Measurements from ENCODE around the gene APOBEC4.
"Not testable (repeated sequence)": the region's sequence is repeated elsewhere in the genome, so short reads cannot be mapped to it uniquely, and the experiment has no call there.

Gene APOBEC4

GRCh38 chr1:183685112-183685713 lies 32.1 kb upstream of the APOBEC4 start:
- H3K4me1 Mint-ChIP-seq = peaks cover 4% of the 10 kb centered on the region
- no peaks in the 10 kb centered on the region for H3K27me3 Mint-ChIP-seq
- no peak overlapping the region for H3K27ac Mint-ChIP-seq
- no peaks in the 10 kb centered on the region for H3K9me3 Mint-ChIP-seq
- ATAC-seq (peak; percentile 52), DNase-seq (no peak)
- H3K36me3 Mint-ChIP-seq (ENCODE audit: low read depth) = no peaks in the 10 kb centered on the region
- H3K4me3 Mint-ChIP-seq = no peak overlapping the region

- not testable (repeated sequence) for H3K4me3 Mint-ChIP-seq; H3K36me3 Mint-ChIP-seq (ENCODE audit: low read depth); H3K9me3 Mint-ChIP-seq; ATAC-seq; H3K4me1 Mint-ChIP-seq; H3K27ac Mint-ChIP-seq; H3K27me3 Mint-ChIP-seq; DNase-seq
Measured at GRCh38 chr1:183679363-183679762, 26.2 kb upstream of the APOBEC4 start.

- Mint-ChIP-seq H3K27me3 (no peaks in the 10 kb centered on the region), H3K9me3 (no peaks in the 10 kb centered on the region), H3K4me1 (no peaks in the 10 kb centered on the region), H3K4me3 (no peak overlapping the region), H3K27ac (no peak overlapping the region), H3K36me3 (ENCODE audit: low read depth) (no peaks in the 10 kb centered on the region)
- DNase-seq (no peak), ATAC-seq (no peak)
Measured at GRCh38 chr1:183678819-183679218, 25.7 kb upstream of the APOBEC4 start.

- Mint-ChIP-seq H3K27ac (no peak overlapping the region), H3K9me3 (no peaks in the 10 kb centered on the region)
- no peak for ATAC-seq
Measured at GRCh38 chr1:183676586-183677189, 23.6 kb upstream of the APOBEC4 start.

GRCh38 chr1:183675883-183676585 lies 22.9 kb upstream of the APOBEC4 start:
- H3K4me3 Mint-ChIP-seq = no peak overlapping the region
- H3K4me1 Mint-ChIP-seq = no peaks in the 10 kb centered on the region
- no peaks in the 10 kb centered on the region for H3K9me3 Mint-ChIP-seq
- H3K27ac Mint-ChIP-seq = no peak overlapping the region
- H3K36me3 Mint-ChIP-seq (ENCODE audit: low read depth) = no peaks in the 10 kb centered on the region
- no peaks in the 10 kb centered on the region for H3K27me3 Mint-ChIP-seq
- ATAC-seq = no peak
- no peak for DNase-seq

More at GRCh38 chr1:183676586-183677189, 23.6 kb upstream of the APOBEC4 start:
- Mint-ChIP-seq H3K27me3 (no peaks in the 10 kb centered on the region), H3K36me3 (ENCODE audit: low read depth) (no peaks in the 10 kb centered on the region), H3K4me1 (no peaks in the 10 kb centered on the region), H3K4me3 (no peak overlapping the region)
- DNase-seq = no peak

DNA sequence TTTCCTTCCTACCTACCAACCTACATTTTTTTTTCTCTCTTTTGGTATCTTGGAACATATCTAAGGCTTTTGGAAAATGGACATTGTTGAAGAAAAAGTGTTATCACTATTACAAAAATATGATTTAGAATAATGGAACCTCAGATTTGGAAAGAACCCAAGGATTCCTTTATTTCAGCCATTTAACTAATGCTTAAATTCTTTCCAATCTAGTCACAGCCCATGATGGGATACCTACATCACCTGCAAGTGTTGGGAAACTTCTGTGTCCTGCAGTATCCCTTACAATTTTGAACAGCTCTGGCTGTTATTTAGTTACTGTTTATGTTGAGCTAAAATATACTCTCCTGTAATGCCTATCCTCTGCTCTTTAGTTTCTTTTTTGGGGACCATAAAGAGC lies 22.3 kb upstream of the APOBEC4 start:
- Mint-ChIP-seq H3K4me3 (no peak overlapping the region), H3K4me1 (no peaks in the 10 kb centered on the region), H3K27me3 (no peaks in the 10 kb centered on the region), H3K9me3 (peaks cover 4% of the 10 kb centered on the region), H3K27ac (no peak overlapping the region), H3K36me3 (ENCODE audit: low read depth) (peaks cover 2% of the 10 kb centered on the region)
- DNase-seq (no peak), ATAC-seq (no peak)

DNA sequence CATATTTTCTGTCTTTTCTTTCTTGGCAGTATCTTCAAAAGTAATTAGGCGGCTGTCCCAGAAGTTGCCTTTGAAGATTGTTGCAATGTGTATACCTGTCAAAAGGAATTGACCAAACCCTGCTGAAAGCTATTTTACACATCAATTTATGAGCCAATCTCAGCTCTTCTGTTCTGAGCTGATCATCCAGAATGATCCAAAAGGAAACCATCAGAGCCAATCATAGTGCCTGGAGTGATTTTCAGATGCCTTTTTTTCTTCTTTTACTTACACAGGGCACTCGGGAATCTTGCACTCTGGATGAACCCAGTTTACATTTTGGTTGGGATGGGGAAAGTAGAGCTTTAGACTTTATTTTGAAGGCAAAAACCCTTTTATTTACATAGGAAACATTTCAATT lies 21.8 kb upstream of the APOBEC4 start:
- Mint-ChIP-seq H3K36me3 (ENCODE audit: low read depth) (peaks cover 2% of the 10 kb centered on the region), H3K4me1 (no peaks in the 10 kb centered on the region), H3K9me3 (peaks cover 4% of the 10 kb centered on the region), H3K27me3 (no peaks in the 10 kb centered on the region), H3K27ac (no peak overlapping the region), H3K4me3 (no peak overlapping the region)
- no peak for ATAC-seq
- DNase-seq = no peak

DNA sequence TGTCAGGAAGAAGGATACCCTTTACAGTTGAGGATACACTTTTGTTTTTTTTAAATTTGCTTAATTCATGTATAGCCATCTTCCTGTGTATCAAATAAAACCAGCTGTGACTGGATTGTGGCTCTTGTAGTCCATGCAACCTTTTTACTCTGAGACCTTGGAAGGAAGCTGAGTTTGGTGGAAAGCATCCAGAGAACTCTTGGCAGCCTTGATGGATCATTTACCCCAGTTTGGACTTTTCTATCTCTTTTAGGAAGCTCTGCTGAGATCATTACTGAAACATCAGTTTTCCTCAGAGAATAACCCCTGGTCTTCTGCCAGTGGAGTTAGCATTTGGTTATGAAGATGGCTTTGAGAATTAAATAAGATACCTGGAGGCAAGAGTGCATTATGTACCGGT lies 21.2 kb upstream of the APOBEC4 start:
- no peak for ATAC-seq
- Mint-ChIP-seq H3K36me3 (ENCODE audit: low read depth) (peaks cover 2% of the 10 kb centered on the region), H3K4me3 (no peak overlapping the region), H3K27me3 (no peaks in the 10 kb centered on the region), H3K9me3 (peaks cover 4% of the 10 kb centered on the region), H3K4me1 (no peaks in the 10 kb centered on the region), H3K27ac (no peak overlapping the region)
- DNase-seq = no peak

DNA sequence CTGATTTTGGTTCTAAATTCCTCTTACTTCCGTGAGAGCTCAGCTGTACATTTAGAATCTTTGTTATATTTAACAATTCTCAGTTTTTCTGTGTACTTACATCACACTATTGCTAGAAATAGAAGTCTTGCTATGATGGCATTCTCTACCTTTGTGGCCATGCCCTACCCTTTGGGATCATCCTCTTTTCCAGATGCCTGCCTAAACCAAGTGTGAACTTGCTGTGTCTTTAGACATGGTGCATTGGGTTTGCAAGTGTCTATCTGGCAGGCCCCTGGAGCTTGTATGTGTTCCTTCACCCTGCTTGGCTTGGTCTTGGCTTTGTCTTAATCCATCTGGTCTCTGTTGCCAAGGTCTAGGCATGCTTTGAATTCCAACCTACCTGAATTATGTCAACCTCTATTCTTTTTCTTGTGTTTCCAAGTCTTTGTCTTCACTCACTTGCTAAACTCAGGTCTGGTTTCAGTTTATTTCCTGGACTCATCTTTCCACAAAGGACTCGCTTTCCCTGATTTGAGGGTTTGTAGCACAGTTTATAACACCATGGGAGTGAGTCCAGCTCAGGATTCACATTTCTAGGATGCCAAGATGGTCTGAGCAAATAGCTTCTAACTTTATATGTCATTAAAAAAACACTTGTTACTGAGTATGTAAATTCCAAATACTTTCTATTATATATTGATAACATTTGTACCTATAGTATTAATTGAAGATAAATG lies 20.6 kb upstream of the APOBEC4 start:
- DNase-seq (no peak), ATAC-seq (no peak)
- Mint-ChIP-seq H3K36me3 (ENCODE audit: low read depth) (peaks cover 2% of the 10 kb centered on the region), H3K27ac (no peak overlapping the region), H3K9me3 (peaks cover 4% of the 10 kb centered on the region), H3K4me1 (no peaks in the 10 kb centered on the region), H3K4me3 (no peak overlapping the region), H3K27me3 (no peaks in the 10 kb centered on the region)

DNA sequence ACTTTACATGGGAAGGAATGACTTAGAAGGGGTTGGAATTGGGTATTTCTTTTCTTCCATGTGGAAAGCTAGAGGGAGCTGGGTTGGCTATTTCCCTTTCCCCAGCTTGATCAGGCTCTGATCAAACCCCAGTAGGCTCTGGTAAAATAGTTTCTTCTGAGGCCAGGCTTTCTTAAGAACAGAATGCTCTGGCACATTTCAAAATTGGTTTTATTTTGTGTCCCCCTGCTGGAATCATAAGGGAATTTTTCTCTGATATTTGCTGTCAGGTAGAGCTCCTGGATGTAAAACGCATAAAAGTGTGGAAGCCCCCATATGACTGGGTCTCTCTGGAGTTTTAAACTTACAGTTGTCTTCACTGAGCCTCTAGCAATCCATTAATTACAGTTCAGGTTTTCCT lies 17.1 kb upstream of the APOBEC4 start:
- no peak for ATAC-seq

GRCh38 chr1:183656355-183656754 lies 3.2 kb upstream of the APOBEC4 start:
- H3K36me3 Mint-ChIP-seq (ENCODE audit: low read depth) = no peaks in the 10 kb centered on the region
- no peak for DNase-seq
- no peak for ATAC-seq
- H3K27ac Mint-ChIP-seq = no peak overlapping the region
- H3K4me1 Mint-ChIP-seq = peaks cover 28% of the 10 kb centered on the region
- no peak overlapping the region for H3K4me3 Mint-ChIP-seq
- H3K9me3 Mint-ChIP-seq = no peaks in the 10 kb centered on the region
- H3K27me3 Mint-ChIP-seq = peaks cover 2% of the 10 kb centered on the region

More for the DNA sequence above, 17.1 kb upstream of the APOBEC4 start:
- peaks cover 4% of the 10 kb centered on the region for H3K9me3 Mint-ChIP-seq
- no peak for DNase-seq
- no peak overlapping the region for H3K4me3 Mint-ChIP-seq
- H3K27me3 Mint-ChIP-seq = no peaks in the 10 kb centered on the region
- no peaks in the 10 kb centered on the region for H3K4me1 Mint-ChIP-seq
- H3K36me3 Mint-ChIP-seq (ENCODE audit: low read depth) = peaks cover 2% of the 10 kb centered on the region
- no peak overlapping the region for H3K27ac Mint-ChIP-seq

DNA sequence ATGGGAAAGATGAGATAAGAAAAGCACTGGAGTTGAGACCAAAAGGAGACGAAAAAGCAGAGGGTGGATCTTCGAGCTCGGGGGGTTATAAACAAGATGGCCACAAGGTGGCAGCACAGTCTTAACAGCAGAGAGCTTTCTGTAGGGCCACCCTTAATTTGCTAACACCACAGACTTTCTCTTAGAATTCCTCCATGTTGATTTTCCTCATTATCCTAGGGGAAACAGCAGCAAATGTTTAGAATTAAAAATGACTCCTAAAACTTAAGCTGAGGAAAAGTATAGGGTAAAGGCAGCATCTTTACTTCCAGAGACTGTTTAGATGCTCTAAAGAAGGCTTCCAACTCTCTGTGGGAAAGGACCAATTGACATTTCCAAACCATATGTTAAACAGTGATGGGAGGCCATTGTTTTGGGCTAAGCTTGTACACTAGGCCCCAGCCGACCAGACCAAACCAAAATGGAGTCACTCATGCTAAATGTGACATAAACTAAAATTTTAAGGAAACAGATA lies 2.5 kb upstream of the APOBEC4 start:
- ATAC-seq (peak; percentile 56), DNase-seq (peak; percentile 81)
- H3K27ac Mint-ChIP-seq = no peak overlapping the region
- H3K9me3 Mint-ChIP-seq = no peaks in the 10 kb centered on the region
- peaks cover 30% of the 10 kb centered on the region for H3K4me1 Mint-ChIP-seq
- peaks cover 2% of the 10 kb centered on the region for H3K27me3 Mint-ChIP-seq
- H3K4me3 Mint-ChIP-seq = no peak overlapping the region
- no peaks in the 10 kb centered on the region for H3K36me3 Mint-ChIP-seq (ENCODE audit: low read depth)

DNA sequence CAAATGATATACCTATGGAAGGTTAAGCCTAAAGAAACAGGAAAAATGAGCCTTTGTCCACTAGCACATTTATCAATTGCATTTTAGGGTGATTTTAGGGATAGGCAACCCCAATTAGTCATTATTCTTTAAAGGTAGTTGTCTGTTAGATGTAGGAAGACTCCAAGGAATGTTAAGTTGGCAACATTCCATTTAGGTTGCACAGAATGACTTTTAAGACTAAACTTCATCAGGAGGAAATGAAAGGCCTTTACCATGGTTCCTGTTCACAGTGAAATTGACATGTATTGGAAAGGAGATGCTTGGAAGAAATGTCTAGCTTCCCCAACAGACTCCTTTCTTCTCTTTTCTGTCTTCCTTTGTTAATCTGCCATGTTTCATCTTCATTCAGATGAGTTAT lies 1.6 kb upstream of the APOBEC4 start:
- DNase-seq (no peak), ATAC-seq (no peak)
- H3K9me3 Mint-ChIP-seq = no peaks in the 10 kb centered on the region
- no peaks in the 10 kb centered on the region for H3K36me3 Mint-ChIP-seq (ENCODE audit: low read depth)
- no peak overlapping the region for H3K4me3 Mint-ChIP-seq
- H3K4me1 Mint-ChIP-seq = peaks cover 30% of the 10 kb centered on the region
- H3K27me3 Mint-ChIP-seq = peaks cover 2% of the 10 kb centered on the region
- H3K27ac Mint-ChIP-seq = no peak overlapping the region

- no peaks in the 10 kb centered on the region for H3K27me3 Mint-ChIP-seq
- H3K4me3 Mint-ChIP-seq = no peak overlapping the region
- H3K9me3 Mint-ChIP-seq = no peaks in the 10 kb centered on the region
- DNase-seq (no peak), ATAC-seq (no peak)
- H3K36me3 Mint-ChIP-seq (ENCODE audit: low read depth) = no peaks in the 10 kb centered on the region
- peaks cover 30% of the 10 kb centered on the region for H3K4me1 Mint-ChIP-seq
- no peak overlapping the region for H3K27ac Mint-ChIP-seq
Measured at GRCh38 chr1:183653876-183654451, 848 bp upstream of the APOBEC4 start.

All from activated naive CD8-positive, alpha-beta T cell treated with anti-CD3 and anti-CD28 coated beads, Interleukin-2, amount 50 U/mL, for 24 hours (primary cell).